ENCODE results near the gene HOXA3.

DNA sequence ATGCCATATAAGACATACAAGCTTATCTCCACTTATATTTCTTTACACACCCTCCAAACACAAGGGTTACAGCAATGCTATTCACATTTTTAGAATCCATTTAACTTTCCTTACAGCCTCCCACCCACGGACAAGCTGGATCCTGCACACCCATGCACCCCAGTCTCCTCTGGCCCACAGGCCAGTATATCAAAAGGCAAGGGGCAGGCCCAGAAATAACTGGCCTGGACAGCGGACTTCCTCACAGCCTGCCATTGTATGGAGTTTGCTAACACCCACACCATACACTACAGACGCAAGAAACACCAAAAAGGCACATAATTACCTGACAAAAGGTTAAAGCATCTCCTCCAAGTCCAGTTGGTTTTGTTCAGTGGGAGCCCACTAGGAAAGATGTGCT lies 33.8 kb downstream of the HOXA3 start:
- TF ChIP-seq, protein P1, sequence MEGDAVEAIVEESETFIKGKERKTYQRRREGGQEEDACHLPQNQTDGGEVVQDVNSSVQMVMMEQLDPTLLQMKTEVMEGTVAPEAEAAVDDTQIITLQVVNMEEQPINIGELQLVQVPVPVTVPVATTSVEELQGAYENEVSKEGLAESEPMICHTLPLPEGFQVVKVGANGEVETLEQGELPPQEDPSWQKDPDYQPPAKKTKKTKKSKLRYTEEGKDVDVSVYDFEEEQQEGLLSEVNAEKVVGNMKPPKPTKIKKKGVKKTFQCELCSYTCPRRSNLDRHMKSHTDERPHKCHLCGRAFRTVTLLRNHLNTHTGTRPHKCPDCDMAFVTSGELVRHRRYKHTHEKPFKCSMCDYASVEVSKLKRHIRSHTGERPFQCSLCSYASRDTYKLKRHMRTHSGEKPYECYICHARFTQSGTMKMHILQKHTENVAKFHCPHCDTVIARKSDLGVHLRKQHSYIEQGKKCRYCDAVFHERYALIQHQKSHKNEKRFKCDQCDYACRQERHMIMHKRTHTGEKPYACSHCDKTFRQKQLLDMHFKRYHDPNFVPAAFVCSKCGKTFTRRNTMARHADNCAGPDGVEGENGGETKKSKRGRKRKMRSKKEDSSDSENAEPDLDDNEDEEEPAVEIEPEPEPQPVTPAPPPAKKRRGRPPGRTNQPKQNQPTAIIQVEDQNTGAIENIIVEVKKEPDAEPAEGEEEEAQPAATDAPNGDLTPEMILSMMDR (IDR thresholded peaks at IDR 0.05; ENCODE audit: insufficient read depth, low read length) = no peak
- no peak for TF ChIP-seq POLR2AphosphoS5 (IDR thresholded peaks at IDR 0.05; ENCODE audit: low read depth)
- TF ChIP-seq, protein P2, sequence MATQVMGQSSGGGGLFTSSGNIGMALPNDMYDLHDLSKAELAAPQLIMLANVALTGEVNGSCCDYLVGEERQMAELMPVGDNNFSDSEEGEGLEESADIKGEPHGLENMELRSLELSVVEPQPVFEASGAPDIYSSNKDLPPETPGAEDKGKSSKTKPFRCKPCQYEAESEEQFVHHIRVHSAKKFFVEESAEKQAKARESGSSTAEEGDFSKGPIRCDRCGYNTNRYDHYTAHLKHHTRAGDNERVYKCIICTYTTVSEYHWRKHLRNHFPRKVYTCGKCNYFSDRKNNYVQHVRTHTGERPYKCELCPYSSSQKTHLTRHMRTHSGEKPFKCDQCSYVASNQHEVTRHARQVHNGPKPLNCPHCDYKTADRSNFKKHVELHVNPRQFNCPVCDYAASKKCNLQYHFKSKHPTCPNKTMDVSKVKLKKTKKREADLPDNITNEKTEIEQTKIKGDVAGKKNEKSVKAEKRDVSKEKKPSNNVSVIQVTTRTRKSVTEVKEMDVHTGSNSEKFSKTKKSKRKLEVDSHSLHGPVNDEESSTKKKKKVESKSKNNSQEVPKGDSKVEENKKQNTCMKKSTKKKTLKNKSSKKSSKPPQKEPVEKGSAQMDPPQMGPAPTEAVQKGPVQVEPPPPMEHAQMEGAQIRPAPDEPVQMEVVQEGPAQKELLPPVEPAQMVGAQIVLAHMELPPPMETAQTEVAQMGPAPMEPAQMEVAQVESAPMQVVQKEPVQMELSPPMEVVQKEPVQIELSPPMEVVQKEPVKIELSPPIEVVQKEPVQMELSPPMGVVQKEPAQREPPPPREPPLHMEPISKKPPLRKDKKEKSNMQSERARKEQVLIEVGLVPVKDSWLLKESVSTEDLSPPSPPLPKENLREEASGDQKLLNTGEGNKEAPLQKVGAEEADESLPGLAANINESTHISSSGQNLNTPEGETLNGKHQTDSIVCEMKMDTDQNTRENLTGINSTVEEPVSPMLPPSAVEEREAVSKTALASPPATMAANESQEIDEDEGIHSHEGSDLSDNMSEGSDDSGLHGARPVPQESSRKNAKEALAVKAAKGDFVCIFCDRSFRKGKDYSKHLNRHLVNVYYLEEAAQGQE (IDR thresholded peaks at IDR 0.05; ENCODE audit: insufficient replicate concordance, low read depth) = no peak
- no peak for TF ChIP-seq SPI1 (IDR thresholded peaks at IDR 0.05; ENCODE audit: borderline replicate concordance, low read depth)

Data from HL-60 (cell line).